Measurements from ENCODE around the gene SNAP29.

The SNAP29 gene

DNA sequence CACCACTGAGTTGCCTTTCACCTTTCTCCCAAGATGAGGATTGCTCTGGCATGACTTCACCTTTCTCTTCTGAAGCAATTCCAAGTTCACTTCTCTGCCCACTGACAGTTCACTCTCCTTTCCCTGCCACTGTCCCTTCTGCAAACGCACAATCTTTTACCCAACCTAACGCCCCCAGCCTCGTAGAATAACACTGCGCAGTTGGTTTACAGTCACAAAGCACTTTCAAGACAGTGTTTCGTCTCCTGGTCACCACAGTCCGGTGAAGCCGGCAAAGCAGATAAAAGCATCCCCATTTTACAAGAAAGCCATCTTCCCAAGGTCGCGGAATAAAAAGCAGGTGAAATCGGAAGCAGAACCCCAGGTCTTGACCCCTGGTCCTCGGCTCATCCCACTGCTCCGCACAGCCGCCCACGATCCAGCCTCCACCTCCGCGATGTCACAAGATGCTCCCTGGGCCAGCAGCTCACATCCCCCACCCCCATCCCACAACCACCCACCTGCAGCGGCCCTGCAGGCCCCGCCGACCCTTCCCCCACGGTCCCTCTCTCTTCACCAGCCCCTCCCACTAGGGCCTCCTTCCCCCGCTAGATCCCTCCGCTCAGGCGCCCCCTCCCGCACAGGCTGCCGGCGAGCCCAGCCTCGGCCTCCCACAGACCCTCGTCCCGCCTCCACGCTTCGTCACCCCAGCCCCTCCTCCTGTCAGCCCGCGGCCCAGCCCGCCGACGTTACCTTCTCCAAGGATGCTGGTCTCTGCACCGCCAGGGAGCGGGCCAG is 781 bp upstream of the SNAP29 start:
- peak; percentile 25 for DNase-seq (ENCODE audit: extremely low read depth, low read depth)
- peak overlapping the region; percentile 84 for H3K4me3 ChIP-seq (replicated peaks; ENCODE audit: low read depth, low read length)
- no peak for TF ChIP-seq CTCF (IDR thresholded peaks at IDR 0.05; ENCODE audit: low read depth, low read length, missing control alignments)

- no peak for TF ChIP-seq CTCF (IDR thresholded peaks at IDR 0.05; ENCODE audit: low read depth, low read length, missing control alignments)
- no peak for DNase-seq (ENCODE audit: extremely low read depth, low read depth)
- peak overlapping the region; percentile 84 for H3K4me3 ChIP-seq (replicated peaks; ENCODE audit: low read depth, low read length)
Measured at GRCh38 chr22:20859615-20860014, 808 bp downstream of the SNAP29 start.

DNA sequence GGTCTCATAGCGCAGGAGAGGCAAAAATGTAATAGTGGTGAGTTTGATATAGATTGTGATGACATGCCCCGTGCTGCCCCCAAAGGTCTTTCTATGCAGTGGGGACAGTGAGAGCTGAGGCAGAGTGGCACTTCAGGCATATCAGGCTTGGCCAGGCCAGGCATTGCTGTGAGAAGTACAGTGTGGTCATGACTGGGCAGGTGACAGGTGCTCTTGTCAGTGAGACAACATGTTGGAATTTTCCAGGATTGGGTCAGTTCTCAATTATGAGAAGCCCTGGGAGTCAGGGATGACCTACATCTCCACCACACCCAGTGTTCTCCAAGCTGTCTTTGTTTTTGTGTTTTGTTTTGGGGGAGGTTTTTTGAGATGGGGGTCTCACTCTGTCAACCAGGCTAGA is 3.7 kb downstream of the SNAP29 start:
- DNase-seq (ENCODE audit: extremely low read depth, low read depth), result no peak
- no peak for TF ChIP-seq CTCF (IDR thresholded peaks at IDR 0.05; ENCODE audit: low read depth, low read length, missing control alignments)
- no peak overlapping the region for H3K4me3 ChIP-seq (replicated peaks; ENCODE audit: low read depth, low read length)

DNA sequence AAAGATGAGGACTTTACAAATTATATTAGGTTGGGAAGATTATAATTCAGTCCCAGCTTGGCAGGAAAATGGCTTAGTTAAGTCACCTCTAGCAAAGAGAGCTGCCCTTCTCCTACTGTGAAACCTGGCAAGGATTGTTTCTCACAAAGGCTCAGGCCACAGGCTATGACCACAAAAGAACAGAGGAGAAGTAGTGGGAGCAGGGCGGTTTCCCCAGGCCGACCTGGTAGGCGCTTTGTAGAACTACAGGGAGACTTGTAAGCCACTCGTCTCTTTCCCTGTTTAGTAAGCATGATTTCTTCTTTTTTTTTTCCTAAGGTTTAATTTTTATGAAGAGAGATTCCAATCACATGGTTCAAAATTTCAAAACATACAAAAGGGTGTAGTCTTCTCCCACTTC is 4.6 kb downstream of the SNAP29 start:
- no peak for TF ChIP-seq CTCF (IDR thresholded peaks at IDR 0.05; ENCODE audit: low read depth, low read length, missing control alignments)

DNA sequence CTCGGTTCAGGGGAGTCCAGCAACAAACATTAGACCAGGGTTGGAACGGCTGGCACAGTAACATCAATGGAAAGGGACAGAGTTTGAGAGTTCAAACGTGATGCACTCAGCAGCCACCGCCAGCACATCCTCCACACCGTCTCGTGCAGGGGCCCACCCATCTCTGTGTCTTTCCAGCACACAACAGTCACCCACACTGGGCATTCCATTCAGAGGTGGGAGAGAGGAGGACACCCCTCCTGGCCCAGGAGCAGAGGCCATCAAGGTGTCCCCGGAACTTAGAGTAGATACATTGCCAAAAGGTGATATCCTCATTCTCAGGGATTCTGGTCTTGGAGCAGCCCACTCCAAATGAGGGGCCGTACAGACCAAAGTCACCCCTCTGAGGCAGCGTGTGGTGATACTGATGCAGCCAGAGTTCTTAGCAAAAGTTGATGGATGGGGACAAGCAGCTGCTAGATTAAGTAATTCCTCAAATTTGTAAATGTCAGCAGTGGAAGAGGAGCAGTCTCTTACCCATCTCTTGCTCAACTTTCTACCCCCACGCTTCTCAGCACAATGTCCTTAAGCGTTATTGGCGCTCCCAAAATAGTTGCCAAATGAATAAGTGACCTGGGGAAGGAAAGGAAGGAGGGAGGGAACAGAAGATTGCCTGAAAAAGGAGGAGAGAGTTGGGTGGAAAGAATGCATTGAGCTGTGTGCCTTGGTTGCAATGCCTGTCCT is 5.5 kb downstream of the SNAP29 start:
- DNase-seq (ENCODE audit: extremely low read depth, low read depth), result no peak
- no peak overlapping the region for H3K4me3 ChIP-seq (replicated peaks; ENCODE audit: low read depth, low read length)
- no peak for TF ChIP-seq CTCF (IDR thresholded peaks at IDR 0.05; ENCODE audit: low read depth, low read length, missing control alignments)

More for the DNA sequence above, 4.6 kb downstream of the SNAP29 start:
- DNase-seq (ENCODE audit: extremely low read depth, low read depth), result no peak
- no peak overlapping the region for H3K4me3 ChIP-seq (replicated peaks; ENCODE audit: low read depth, low read length)

GRCh38 chr22:20865331-20865730 is 6.5 kb downstream of the SNAP29 start:
- H3K4me3 ChIP-seq (replicated peaks; ENCODE audit: low read depth, low read length), result no peak overlapping the region
- no peak for TF ChIP-seq CTCF (IDR thresholded peaks at IDR 0.05; ENCODE audit: low read depth, low read length, missing control alignments)
- no peak for DNase-seq (ENCODE audit: extremely low read depth, low read depth)

Data from HFF-Myc (cell line).